D721Med (cell line): Measurements from ENCODE around the gene C15orf40.

ENCODE experiments used
- DNase-seq: peaks from one replicate; pipeline ENCODE4 v3.0.0; 2011; ENCODE audit warnings: low spot score; ENCODE audit not compliant: insufficient read length
- FAIRE-seq: peaks from 2 replicates; lab custom pipeline; 2011; peaks lifted over from hg19 to GRCh38; lab: Jason Lieb, UNC
- TF ChIP-seq, protein P1 (sequence below): IDR thresholded peaks from 2 replicates; pipeline ENCODE4 v1.5.1; 2012; ENCODE audit warnings: mild to moderate bottlenecking, control low read depth; ENCODE audit not compliant: insufficient read depth; ENCODE audit errors: missing control alignments

The C15orf40 gene

DNA sequence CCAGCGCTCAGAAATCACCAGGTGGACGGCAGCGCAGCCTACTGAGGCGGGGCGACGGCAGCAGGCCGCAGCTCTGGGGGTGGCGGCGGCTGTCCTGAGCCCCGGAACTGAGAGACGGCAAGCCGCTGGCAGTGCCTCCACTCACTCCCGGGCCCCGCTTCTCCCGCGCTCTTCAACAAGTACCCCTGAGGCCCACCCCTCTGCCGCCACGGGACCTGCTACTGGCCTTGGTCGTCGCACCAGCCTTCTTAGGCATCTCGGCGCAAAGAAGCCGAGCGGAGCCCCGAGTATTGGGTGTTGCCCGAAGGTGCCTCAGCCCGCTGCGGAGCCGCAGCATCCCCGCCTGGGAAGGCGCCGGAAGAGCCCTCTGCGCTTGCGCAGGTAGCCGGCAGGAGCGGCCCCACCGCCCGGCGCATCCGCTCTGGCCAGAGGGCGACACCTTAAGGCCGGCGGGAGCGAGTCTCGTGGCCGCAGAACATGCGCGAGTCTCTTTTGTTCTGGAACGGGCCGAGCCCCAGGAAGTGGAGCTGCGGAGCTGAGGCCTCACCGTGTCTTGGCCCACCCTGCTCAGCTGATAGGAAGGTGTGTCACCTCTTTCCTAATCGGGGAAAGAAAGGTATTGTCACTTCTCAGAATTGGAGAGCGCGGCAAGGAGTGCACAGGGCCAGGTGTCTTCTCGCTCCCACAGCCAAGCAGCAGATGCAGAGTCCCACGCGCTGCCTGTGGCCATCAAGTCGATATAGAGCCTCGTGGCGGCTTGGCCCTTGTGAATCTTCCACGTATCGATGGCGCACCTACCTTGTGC, at the start of gene C15orf40:
TSS of gene C15orf40 (minus strand) at position 369 of the 805 bp plus-strand sequence. CDS start at position 337, 32 bp downstream.
- no peak for FAIRE-seq
- TF ChIP-seq, protein P1, sequence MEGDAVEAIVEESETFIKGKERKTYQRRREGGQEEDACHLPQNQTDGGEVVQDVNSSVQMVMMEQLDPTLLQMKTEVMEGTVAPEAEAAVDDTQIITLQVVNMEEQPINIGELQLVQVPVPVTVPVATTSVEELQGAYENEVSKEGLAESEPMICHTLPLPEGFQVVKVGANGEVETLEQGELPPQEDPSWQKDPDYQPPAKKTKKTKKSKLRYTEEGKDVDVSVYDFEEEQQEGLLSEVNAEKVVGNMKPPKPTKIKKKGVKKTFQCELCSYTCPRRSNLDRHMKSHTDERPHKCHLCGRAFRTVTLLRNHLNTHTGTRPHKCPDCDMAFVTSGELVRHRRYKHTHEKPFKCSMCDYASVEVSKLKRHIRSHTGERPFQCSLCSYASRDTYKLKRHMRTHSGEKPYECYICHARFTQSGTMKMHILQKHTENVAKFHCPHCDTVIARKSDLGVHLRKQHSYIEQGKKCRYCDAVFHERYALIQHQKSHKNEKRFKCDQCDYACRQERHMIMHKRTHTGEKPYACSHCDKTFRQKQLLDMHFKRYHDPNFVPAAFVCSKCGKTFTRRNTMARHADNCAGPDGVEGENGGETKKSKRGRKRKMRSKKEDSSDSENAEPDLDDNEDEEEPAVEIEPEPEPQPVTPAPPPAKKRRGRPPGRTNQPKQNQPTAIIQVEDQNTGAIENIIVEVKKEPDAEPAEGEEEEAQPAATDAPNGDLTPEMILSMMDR, result peak; percentile 82
- peak; percentile 72 for DNase-seq

DNA sequence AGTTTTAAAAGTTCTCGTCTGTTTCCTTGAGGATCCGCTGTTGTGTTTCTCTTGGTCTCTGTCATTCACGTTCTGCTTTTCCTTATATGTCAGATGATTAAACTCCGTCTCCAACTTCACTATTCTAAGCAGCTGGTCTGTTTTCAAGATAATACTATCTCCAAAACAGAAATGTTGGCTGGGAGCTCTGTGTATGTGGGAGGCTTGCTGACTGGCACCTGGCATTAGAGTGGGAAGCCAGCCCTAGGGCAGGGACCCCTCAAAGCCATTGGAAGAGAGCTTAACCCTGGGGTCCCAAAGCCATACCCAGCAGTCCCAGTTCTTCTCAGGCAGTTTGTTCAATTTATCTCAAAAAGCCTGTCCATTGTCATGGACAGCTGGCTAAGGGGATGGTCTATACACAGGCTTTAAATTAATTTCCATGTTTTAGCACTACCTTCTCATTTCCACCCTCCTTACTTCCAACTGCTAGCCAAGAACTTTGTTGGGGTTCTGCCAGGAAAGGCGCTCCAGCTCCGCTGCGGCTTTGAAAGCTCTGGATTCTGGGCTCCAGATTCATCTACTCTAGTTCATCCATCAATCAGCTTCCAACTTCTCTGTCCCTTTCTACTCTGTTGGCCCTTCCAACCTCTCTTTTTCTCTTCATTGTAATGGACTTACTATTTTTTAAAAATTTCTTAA, 46.4 kb upstream of the C15orf40 start:
- no peak for DNase-seq
- FAIRE-seq, result no peak
- TF ChIP-seq, protein P1, result no peak

DNA sequence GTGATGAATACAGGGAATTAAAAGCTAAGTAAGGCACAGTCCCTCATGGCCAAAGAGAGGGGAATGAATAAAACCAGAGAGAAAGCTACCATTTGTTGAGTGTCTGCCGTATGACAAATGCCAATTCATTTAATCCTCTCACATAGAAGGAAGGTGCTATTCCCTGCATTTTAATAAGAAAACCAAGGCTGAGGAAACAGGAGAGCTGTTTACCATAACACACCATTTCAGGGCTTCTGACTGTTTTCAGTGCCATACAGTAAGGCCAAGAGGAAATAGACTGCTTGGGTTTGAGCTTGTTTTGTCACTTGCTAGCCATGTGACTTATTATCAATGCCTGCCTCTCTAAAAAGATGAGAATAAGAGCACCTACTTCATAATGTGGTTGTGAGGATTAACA, 45.6 kb upstream of the C15orf40 start:
- no peak for DNase-seq
- TF ChIP-seq, protein P1, result no peak
- no peak for FAIRE-seq

DNA sequence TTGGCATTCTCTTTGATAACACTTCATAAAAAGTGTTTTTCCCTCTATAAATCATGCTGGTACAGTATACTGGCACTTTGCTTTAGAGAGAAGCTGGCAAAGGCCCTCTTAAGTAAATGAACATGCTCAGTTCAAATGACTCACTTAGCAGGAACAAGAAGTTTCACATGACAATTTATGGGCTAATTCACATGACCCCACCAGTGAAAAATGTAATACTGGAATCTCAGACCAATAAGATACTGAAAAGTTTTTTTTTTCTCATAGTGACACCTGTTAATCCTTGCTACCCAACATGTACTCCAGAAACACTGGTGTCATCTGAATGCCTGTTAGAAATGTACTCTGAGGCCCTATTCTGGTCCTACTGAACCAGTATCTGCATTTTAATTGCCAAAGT, 41.7 kb upstream of the C15orf40 start:
- no peak for DNase-seq
- TF ChIP-seq, protein P1, result no peak
- FAIRE-seq, result no peak

DNA sequence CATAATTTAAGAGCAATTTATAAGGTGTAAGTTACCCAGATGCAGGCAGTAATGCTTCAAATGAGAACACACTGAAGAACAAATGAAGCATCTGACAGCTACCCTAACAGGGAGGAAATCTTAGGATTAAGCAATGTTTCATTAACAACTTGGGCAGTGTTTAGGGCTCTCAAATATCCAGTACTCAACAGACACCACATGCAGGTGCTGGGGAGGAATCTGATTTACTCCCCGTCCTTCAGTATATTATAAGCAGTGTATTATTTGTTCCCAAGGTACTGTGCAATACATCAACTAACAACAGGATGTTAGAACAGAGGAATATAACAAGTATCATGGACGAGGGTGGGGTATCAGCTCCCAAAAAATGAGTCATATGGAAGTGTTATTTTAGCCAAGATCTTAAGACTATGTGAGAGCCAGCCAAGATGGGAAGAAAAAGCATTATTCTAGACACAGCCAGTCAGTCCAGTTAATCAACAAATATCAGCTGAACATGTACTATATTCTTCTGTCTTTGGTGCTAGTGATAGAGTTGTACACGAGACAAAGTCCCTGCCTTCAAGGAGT, 35.2 kb upstream of the C15orf40 start:
- DNase-seq (no peak), FAIRE-seq (no peak)
- TF ChIP-seq, protein P1, result no peak

DNA sequence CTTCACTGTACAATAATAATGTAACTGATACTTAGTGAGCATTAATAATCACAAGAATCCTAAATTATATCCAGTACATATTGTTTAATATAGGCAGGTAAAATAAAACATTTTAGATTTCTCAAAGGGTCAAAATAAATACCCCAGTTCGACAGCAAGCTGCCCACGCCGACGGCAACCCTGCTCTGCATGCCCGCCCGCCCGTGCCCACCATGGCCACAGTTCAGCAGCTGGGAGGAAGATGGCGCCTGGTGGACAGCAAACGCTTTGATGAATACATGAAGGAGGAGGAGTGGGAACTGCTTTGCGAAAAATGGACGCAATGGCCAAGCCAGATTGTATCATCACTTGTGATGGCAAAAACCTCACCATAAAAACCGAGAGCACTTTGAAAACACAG, 32.7 kb upstream of the C15orf40 start:
- no peak for DNase-seq
- TF ChIP-seq, protein P1, result no peak
- FAIRE-seq, result no peak
